Medulla oblongata (tissue), 1 donor: Measurements from ENCODE around the gene ARL13A.
"Not testable (repeated sequence)": the region's sequence is repeated elsewhere in the genome, so short reads cannot be mapped to it uniquely, and the experiment has no call there.

Experiments
- DNase-seq: peaks from one replicate; pipeline ENCODE4 v3.0.0-alpha.2; 2015; ENCODE audit errors: extremely low spot score

ARL13A gene

DNA sequence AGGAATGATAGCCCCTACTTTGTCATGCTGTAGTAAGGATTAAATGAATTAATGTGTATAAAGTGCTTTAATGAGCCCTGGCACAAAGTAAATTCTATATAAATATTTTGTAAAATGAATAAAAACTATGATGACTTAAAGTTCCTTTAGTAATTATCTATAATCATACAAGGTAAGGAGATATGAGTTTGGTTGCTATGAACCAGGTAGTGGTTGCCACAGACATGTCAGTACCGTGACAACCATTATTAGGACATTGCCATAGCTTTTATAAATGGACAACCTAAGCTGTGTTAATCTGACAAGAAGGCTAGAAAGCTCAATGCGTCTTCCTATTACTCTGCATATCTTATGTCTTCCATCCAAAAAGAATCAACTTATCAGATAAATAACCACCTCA lies at the start of gene ARL13A:
TSS of gene ARL13A (plus strand) at position 301 of the 400 bp plus-strand sequence. CDS start 3,982 bp downstream, outside the sequence.
- DNase-seq, result no peak

DNA sequence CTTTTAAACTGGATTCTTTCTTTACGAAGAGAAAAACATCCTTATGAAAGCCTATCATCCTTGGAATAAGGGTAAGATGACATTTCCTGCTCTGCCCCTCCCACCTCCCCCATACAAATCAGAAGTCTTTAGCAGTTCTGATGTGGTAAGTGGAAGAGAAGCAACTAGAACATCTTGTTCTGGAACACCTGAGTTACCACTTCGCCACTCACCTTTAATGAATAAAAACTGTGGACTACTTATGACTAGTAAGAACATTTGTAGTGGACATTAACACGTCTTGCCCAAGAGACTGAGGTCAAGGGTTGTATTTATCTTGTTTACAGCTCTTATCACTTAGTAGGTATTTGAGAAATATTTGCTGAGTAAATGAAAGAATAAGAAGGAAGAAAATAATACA lies 45.1 kb upstream of the ARL13A start:
- DNase-seq, result no peak

DNA sequence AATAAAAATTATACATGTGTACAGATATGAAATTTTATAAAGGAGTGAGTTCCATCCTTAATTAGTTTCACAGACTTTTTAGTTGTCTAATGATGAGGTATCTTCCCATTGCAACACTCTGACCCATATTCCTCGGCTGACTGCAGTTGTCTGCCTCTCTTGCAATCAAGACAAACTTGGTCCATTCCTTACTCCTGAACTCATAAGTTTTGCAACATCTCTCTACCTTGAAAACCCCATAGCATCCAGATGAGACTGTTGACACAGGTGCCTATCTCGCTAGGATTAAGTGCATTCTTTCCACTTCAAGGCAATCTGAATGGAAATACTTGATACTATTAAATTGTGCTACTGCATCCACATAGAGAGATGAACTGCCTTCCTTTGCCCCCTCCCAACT lies 43.1 kb upstream of the ARL13A start:
- no peak for DNase-seq

DNA sequence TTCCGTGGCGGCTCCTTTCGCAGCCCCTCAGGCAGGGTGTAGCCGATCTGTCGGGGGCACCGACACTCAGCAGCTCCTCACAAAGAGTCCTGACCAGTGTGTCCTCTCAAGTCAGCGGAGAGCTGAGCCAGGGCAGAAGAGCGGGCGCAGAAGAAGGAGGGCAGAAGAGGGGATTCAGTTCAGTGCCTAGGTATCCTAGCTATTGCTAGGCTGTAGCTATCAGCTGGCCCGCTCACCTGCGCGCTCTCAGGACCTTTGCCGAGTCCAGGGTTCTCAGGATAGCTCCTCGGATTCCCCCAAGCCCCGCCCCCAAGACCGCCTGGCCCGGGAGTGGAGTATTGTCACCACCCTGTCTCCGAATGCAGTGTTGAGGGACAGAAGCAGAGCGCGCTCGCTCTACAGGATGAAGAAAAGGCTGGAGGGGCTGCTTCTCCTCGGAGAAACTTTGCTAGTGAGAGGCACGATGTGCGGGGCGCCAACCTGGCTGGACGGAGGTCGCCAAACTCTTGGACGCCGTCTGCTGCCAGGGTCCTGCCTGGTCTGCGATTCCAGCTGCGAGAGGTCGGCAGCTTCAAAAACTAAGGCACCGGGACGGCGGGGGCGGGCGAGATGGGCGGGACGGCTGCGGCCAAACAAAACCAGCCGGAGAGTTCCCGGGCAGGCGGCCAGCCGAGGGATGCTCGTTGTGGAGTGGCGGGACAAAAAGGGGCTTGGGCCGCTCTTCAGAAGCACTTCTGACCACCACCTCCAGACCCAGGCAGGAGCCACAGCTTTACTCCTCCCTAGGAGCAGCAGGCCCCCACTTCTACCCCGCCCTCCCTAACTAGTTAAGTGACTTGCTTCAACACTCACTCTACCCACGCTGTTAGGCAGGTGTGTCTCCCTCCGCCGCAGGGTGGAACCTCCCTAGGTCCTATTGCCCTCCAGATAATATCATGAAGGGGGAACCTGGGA lies 40.6 kb upstream of the ARL13A start, which contains the start of gene XKRX:
TSS of gene XKRX (minus strand) at position 258 of the 954 bp plus-strand sequence. CDS start 613 bp downstream, outside the sequence.
- no peak for DNase-seq

DNA sequence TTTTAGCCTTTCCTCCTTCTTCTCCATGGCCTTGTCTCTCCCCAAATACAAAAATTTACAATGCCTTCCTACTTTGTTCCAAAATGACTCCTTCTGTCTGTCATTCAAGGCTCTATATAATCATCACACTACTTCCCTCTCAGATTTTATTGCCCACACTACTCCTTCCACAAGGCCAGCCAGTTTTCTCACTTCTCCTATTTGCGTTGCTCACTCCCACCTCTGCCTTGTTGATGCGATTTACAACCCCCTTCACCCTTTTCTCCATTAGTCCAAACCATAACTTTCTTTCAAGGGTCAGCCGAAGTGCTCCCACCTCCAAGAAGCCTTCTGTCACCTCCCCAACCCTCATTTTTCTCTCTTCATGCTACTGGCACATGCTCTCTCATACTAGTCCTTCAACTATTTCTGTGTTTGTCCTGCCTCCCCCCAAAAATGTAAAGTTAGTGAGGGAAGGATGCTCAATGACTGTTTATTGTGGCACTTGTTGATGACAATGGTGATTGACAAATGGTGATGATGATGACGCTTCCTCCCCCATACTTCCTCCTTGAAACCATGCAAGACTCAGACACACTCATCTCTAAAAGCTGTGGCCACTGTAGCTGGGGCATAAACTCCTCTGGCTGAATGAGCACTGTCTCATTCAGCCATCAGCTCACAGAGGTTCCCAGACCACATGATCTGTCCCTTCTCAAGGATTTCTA lies 38.1 kb upstream of the ARL13A start:
- DNase-seq, result no peak

DNA sequence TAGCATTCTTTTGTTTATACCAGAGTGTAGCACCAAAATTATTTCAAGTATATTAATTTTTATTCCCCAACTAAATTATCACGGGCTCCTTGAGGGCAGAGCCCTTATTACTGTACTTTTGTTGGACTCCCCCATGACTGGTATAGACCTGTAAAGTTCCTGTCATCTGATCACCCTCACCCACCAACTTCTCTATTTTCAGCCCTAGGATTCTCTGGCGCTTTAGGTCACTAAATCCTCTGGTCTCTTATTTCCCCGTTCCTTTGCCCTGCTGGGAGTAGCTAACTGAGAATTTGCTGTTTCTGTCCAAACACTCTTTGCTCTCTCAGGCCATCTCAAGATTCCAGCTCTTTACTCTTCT lies 37.6 kb upstream of the ARL13A start:
- no peak for DNase-seq

DNA sequence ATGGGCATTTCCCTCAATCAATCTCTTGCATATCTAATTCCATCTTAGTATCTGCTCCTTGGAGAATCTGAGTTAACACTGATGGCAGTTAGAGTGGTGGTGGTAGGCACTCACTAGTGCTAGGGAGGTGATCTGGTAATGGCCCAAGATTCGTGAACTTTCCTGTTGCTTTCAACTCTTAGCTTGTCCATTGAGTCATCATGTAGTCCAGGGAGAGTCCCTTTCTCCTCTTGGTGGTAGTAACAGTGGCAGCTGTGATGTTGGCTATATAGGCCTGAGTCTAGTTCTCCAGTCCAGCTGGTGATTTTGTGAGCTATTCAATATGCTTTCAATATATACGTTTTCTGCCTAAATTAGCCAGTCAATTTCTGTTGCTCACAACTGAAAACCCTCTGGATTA lies 33.7 kb upstream of the ARL13A start:
- no peak for DNase-seq

DNA sequence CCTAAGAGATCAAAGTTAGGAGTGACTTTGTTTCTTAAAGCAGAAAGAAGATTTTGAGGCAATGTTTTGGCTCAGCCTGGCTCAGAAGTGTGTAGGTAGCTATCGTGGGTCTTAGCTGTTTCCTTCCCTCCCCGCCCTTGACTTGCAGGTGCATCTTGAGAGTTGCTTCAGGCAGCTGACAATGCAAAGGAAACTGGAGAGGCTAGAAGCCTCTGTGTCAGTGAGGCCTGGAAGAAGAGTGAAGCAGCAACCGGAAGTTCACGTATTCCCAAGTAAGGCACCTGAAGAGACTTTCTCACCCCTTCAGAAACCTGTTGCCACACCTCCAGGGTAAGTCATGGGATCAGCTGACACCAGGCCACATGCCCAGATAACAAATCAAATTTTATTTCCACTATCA lies 30.2 kb upstream of the ARL13A start:
- DNase-seq, result no peak

DNA sequence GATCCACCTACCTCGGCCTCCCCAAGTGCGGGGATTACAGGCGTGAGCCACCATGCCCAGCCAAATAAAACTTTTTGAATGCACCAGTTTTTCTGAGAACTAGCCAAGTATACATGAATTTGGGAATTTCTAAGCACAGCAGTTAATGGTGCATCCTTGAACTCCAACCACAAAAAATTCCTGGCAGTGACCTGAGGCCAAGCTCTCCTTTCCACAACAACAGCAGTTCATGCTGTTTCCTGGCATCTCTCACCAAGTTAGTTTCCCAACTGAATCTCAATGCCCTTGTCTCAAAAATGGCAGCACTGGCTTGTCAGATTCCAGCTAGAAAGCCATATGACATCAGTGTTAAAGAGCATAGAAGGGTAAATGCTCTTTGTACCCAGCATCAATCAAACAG lies 24.9 kb upstream of the ARL13A start:
- DNase-seq, result no peak

DNA sequence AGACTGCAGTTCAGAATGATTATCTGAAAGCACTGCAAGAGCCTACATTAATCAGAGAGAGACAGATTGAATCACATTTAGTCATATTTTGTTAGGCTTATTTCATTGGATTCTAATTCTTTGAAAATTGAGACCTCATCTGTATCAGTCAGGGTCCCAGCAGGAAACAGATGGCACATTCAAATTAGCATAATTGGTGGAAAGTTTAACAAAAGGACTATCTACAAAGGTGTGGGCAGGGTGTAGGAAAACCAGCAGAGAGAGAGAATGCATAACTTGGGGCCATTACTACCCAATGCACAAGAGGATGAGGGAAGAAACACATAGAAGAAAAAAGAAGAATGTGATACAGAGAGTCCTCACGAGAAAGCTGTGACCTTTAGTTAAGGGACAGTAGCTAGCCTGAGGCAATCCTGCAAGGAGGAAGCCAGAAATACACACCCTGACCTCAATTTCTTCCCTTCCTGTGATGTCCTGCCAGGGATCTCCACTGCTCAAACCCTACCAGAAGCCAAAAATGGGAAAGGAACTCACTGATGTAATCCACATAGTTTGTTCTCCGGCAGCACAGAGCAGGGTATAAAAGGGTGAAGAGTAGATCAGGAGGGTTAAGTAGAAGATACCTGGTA lies 23.1 kb upstream of the ARL13A start:
- DNase-seq, result no peak

DNA sequence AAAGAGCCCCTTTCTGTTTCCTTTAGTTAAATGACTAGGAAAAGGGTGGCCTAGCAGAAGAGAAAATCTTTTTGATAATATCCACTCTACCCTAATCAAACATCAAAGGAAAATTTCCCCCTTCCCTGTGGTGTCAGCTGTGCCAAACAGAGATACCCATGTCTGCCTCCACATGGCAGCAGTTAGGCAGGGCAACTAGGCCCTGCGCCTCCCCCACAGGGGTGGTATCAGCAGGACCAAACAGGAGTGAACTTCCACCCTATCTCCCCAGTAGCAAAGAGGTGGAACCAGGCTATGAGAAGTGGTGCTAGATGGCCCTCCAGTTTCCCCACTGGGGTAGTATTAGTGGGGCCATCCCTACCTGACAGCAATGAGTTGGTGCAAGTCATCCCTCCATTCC lies 21.0 kb upstream of the ARL13A start:
- no peak for DNase-seq

DNA sequence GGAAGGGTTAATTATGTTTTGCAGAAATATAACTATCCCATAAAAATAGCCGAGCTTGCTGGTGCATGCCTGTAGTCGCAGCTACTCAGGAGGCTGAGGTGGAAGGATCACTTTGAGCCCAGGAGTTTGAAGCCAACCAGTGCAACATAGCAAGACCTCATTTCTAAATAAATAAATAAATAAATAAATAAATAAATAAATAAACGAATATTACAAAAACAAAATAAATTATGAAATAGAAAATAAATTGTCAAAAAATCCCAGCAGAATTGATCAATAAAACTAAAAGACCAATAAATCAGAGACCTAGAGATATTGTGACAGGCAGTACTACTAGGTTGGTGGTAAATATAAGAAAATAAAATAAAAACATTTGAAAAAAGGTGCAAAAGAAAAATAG lies 6.7 kb upstream of the ARL13A start:
- DNase-seq, result no peak

DNA sequence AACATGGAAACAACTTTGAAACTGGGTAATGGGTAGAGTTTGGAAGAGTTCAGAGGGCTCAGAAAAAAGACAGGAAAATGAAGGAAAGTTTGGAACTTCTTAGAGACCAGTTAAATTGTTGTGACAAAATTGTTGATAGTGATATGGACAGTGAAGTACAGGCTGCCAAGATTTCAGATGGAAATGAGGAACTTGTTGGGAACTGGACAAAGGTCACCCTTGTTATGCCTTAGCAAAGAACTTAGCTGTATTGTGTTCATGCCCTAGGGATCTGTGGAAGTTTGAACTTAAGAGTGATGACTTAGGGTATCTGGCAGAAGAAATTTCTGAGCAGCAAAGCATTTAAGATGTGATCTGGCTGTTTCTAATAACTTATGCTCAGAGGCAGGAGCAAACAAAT lies 5.1 kb upstream of the ARL13A start:
- no peak for DNase-seq

DNA sequence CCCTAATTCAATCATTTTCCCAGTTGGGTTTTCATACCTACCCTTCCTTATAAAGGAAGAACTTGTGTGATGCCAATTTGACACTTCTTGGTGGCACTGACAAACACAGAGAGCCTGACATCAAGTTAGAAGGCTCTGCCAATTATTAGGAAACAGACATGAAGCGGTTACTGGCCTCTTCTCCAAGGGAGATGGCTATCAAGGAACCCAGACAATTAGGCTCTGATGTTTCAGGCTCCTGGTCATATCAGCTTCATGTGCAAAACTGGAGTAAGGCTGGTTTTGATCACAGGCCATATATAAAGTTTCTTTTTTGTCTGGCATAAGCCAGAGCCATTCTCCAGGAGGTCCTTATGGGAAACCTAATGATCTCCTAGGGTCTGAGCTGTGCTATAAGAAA lies 428 bp downstream of the ARL13A start:
- DNase-seq, result no peak

DNA sequence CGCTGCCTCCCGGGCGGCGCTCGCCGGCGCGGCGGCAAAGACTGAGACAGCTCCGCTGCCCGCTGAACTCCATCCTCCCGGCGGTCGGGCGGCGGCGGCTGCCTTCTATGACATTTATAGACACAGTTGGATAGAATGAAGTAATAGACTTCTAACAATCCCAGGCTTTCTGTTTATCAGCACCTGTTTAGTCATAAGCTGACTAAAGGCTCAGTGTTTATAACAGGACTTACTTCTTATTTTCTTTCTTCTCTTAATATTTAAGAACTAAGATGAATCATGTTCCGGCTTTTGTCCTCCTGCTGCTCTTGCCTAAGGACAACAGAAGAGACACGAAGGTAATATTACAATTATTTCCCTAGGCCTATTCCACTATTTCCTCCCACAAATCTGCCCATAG lies 3.9 kb downstream of the ARL13A start:
- DNase-seq, result no peak

DNA sequence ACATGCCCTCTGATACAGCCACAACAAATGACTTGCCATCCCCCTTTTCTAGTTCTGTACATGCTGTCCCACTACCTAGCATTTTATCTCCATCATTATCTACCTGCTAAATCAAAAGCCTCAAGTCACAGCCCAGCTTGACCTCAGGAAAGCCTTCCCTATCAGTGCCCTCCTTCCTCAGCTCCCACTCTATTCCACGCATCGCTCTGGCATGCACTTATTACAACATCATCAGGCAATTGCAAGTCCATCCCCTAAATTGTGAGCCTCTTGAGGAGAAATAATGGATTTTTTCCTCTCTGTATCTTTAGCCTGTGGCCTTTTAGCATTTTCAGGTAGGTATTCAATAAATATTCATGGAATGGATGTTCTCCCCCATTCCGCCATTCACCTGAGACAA lies 5.7 kb downstream of the ARL13A start:
- no peak for DNase-seq

DNA sequence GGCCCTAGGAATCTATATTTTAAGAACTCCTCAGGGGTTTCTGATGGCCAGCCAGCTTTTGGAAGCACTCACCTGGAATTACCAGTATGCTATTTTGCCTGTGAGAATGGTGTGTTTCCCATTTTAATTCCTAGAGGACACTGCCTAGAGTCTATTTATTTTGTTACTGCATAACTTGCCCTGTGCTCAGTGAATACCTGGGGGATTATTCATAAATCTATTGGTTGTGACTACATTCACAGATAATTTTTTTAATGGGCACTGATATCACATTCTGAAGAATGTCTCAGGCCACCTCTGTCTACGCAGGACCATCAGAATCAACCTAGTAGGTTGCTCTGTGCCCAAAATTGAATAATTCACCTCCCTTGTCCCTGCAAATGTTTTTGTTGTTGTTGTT lies 6.7 kb downstream of the ARL13A start:
- DNase-seq, result no peak

DNA sequence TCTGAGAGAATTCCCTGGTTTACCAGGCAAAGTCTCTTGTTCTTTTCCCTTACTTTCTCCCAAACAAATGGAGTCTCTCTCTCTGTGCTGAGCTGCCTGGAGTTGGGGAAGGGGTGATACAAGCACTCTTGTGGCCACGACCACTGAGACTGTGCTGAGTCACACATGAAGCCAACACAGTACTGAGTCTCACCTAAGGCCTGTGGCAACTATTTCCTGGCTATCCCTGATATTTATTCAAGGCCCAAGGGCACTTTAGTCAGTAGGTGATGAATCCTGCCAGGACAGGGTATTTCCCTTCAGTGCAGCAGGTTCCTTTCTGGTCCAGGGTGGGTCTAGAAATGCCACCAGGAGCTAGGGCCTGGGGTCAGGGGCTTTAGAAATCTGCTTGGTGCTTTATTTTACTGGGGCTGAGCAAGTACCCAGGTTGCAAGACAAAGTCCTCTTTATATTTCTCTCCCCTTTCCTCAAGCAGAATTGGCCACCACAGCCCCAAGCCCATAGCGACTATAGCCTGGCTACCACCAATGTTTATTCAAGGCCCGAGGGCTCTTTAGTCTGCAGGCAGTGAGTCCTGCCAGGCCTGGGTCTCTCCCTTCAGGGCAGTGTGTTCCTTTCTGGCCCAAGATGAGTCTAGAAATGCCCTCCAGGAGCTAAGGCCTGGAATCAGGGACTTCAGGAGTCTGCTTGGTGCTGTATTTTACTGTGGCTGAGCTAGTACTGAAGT lies 10.5 kb downstream of the ARL13A start:
- DNase-seq, result no peak

DNA sequence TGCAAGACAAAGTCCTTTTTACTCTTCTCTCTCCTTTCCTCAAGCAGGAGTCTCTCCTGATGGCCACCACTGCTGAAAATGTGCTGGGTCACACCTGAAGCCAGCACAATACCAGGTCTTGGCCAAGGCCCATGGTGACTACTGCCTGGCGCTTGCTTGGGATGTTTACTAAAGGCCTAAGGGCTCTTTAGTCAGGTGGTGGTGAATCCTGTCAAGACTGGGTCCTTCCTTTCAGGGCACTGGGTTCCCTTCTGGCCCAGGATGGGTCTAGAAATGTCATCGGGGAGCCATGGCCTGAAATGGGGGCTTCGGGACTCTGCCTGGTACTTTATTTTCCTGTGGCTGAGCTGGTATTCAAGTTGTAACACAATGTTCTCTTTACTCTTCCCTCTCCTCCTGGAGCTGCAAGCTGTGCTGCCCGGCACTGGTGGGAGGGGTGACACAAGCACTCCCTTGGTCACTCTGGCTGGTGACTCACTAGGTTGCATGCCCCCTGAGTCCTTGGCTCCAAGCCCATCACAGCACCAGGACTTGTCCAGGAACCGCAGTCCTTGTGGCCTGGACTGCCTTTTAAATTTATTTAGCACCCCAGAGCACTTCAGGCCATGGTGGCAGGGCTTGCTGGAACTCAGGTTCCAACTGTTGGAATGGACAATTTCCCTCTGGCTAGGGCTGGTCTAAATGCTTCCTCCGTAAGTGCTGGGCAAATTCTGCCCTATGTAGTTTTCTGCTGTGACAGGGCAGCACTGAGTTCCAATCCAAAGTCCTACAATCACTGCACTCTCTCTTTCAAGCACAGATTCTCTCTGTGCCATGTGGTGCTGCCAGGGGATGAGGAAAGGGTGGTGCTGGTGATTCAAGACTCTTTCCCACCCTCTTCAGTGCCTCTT lies 11.3 kb downstream of the ARL13A start:
- DNase-seq, result no peak

DNA sequence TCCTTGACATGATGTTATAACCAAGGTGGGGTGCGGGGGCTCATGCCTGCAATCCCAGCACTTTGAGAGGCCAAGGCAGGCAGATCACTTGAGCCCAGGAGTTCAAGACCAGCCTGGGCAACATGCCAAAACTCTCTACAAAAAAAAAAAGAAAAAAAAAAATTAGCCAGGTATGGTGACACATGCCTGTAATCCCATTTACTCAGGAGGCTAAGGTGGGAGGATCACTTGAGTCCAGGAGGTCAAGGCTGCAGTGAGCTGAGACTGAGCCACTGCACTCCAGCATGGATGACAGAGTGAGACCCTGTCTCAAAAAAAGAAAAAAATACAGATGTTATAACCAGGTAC lies 12.0 kb downstream of the ARL13A start:
- not testable (repeated sequence) for DNase-seq

DNA sequence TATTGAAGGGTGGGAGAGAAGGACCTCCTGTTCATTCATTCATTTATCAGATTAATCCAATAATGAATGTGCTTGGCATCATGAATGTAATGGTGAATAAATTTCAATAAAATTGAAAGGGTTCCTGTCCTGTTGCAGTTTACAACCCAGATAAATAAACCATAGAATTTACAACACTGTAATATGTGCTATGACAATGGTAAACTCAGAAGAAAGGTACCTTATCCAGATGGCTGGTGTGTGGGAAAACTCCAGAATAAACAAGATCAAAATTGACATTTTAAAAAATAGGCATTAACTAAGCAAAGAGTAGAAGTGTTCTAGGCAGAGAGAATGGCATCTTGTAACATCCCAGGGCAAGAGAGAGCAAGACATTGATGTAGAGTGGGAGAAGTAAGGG lies 15.3 kb downstream of the ARL13A start:
- DNase-seq, result no peak
